Stimulated activated CD8-positive, alpha-beta memory T cell treated with anti-CD3 and anti-CD28 coated beads, Interleukin-12 subunit alpha, Interleukin-12 subunit beta, amount 100 ng/mL, for 4 hours (primary cell): Measurements from ENCODE around the gene TRIM33.
"Not testable (repeated sequence)": the region's sequence is repeated elsewhere in the genome, so short reads cannot be mapped to it uniquely, and the experiment has no call there.

Experiments
- DNase-seq: peaks from one replicate; pipeline ENCODE4 v3.0.0-alpha.2; 2020; ENCODE audit warnings: low read depth

TRIM33 gene

DNA sequence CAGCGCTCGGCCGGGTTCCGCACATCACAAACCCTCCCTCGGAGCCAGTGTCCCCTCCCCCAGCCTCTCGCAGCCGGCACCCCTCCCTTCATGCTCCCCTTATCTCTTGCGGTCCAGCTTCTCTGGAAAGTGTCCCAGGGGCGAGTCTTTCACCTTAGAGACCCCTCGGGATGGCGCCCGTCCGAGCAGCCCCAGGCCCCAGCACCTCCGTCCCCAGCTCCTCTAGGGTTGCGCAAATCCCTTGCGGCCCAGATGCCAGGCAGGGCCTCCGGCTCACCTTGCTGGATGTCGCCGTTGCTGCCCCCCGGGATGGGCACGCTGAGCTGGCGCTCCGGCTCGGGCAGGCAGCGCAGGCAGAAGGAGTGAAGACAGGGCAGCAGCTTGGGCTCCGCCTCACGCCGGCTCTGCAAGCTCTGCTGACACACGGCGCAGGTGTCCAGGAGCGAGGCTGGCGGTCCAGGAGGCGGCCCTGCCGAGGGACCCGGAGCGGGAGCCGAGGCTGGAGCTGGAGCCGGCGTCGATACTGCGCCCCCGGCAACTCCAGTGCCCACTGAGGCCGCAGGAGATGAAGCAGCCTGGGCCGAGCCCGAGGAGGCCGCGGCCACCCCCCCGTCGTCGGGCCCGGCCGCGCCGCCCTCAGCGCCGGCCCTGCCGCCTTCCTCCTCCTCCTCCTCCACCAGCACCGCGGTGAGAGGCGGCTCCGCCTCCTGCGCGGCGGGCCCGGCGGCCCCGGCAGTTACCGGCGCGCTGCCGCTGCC is 550 bp downstream of the TRIM33 start:
- peak; percentile 4 for DNase-seq

DNA sequence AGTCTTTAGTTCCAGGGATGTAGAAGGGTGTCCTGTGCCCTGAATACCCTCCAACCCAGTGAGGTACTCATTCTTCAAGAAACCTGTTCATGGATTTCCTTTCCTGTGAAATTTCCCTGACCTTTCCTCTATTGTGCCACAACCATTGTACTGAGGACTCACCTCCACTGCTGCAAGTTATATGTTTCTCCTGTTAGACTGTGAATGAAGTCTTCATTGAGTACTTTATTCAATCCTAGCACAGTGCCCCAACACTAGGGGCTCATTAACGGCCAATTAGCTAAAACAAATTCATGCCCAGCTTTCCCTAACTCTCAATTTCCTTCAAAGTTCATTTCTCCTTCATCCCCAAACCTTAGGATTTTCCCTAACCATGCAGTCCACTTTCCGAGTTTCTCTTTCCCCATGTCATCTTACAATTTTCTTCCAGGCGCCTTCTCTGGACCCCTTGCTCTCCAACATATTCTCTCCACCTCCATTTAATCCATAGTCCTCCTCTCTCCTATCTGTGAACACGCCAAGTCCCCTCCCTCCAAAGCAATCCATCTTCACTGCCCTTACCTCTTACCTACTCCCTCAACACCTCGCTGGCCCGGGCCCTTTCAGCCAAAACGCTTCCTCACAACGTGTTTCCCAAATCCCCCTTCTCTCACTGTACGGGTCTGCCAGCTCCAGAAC is 1.3 kb downstream of the TRIM33 start:
- no peak for DNase-seq

DNA sequence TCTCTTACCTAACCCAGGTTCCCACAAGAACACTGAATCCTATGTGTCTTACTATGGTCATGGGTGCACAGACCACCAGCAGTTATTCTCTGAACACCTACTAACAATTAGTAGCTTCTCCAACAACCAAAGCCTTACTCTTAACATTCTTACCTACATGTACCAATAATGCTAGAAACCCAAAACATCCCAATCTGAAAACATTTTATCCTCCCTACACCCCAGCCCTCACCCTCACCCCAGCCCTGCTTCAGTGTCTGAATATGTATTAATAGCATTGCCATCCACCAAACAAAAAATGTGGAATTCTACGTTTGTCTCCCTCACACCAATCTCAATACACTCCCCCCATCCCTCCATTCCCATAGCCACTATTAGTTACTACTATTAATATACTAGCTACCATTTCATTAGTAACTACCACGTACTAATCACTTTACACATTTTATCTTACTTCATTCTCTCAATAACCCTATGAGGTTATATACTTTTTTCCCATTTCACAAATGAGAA is 2.6 kb downstream of the TRIM33 start:
- DNase-seq = no peak

DNA sequence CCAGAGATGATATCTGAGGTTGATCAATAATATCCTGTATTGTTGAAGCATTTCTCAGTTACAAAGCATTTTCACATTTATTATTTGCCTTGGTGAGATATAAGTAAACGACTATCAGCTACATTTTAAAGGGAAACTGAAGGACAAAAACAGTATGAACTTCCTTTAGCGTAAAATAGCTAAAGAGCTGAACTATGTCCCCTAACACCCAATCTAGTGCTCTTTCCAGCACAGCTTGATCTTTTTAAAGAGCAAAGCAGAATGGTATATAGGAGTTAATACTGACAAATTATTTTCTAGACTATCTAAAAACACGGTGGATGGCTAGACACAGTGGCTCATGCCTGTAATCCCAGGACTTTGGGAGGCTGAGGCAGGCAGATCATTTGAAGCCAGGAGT is 3.5 kb downstream of the TRIM33 start:
- no peak for DNase-seq

DNA sequence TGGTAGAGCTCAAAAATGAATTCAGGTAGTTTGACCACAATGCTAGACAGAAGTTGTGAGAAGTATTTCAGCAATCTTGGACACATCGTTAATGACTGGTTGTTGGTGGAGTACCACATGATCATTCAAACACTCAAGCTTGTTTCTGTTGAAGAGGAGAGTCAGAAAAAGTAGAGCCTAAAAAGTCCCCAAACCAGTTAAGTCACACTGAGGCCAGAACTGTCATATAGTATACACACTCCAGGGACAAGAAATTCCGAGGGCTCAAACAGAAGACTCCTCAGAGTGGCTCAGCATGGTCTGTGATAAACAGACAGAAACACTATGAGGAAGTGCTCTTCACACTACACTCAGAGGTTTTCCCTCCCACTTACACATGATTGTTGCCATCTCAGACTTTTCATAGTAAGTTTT is 5.8 kb downstream of the TRIM33 start:
- no peak for DNase-seq

DNA sequence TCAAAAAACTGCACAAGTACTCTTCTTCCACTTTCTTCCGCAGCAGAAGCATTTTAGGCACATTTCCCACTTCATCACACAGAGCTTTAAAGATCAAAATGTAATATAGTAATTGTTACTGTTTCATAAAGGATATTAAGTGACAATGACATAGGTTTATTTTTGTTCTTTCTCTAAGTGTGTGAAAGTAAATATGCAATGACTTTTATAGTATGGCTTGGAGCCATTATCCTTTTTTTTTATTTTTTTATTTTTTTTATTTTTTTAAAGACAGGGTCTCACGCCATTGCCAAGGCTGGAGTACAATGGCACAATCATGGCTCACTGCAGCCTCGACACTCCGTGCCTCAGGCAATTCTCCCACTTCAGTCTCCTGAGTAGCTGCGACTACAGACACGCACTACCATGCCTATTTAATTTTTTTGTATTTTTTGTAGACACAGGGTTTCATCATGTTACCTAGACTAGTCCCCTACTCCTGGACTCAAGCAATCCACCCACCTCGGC is 7.0 kb downstream of the TRIM33 start:
- DNase-seq = no peak

DNA sequence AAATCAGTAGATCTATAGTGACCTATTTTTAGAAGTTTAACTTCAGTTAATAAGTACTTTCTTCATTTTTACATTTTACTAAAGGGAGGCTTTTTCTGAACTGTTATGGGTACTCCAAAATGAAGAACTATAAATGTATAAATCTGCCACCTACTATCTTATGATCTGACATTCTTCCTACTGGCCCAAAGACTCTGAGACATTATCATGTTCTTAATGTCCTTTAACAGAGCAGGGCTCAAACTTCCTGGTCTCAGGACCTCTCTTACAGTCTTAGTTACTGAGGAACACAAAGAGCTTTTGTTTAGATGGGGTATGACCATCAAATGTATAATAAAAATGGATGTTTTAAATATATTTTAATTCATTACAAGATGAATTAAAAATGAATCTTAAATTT is 8.9 kb downstream of the TRIM33 start:
- DNase-seq = no peak

DNA sequence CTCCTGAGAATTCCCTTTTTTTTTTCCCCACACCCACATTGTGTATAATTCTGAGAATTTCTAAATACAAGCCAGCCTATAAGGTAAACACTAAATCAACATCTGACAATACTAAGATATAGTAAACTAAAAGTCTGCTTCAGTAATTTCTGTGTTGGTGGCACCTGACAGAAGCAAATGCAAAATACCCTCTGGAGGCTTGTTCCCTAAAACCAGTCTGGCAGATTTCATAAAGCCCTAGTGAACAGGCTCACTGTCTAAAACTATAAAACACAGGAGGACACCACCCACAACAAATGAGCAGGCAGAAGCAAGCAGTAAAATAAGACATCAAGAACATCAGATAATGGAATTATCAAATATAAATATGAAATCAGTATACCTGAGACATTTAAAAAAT is 11.5 kb downstream of the TRIM33 start:
- DNase-seq = no peak

DNA sequence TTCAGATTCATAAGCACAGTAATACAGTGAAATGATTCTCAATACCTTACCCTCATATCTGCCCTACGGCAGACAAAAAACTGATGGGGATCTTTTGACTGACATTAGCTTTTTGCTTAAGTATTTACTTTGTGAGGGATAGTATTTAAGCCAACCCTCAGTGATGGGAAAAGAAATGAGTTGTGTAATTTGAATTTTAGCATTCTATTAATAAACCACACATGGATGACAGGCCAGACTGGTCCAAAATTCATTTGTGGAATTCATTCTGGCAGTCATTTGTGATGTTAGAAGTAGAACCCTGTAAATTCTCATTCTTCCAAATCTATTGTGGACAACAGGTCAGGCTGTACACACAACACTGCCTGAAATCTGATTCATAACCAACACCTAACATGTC is 14.9 kb downstream of the TRIM33 start:
- DNase-seq = no peak

DNA sequence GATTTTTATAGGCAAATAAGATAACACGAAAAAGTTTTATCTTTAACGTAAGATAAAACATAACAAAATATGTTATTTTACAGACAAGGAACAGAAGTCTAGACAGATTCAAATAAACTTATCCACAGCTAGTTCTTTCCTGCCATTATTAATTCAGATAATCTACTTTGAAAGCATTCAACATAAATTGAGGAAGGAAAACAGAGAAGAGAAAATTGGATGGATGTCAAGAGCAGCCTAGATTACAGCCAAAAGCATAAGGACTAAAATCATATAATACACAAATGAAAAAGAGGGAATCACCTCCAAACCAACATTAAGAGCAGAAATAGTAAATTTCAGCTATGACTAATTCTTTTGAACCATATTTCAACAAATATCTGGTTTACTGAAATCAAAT is 15.5 kb downstream of the TRIM33 start:
- DNase-seq = no peak

DNA sequence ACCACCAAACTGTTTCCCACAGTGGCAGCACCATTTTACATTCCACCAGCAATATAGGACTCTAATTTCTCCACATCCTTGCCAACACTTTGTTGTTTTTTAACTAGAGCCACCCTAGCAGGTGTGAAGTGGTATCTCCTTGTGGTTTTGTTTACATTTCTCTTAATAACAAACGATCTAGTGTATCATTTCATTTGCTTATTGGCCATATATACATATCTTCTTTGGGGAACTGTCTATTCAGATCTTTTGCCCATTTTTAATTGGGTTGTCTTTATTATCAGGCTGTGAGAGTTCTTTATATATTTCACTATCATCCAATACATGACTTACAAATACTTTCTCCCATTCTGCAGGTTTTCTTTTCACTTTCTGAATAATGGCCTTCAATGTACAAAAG is 18.0 kb downstream of the TRIM33 start:
- no peak for DNase-seq

DNA sequence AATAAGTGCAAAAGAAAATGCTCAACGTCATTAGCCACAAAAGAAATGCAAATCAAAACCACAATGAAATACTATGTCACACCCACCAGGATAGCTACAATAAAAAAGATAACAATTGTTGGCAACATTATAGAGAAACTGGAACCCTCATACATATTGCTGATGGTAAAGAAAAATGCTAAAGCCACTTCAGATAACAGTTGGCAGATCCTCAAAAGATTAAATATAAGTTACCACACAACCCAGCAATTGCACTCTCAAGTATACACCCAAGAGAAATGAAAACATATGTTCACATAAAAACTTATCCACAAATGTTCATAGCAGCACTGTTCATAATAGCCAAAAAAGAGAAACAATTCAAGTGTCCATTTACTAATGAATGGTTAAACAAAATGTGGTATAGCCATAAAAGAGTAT is 20.7 kb downstream of the TRIM33 start:
- DNase-seq = no peak

DNA sequence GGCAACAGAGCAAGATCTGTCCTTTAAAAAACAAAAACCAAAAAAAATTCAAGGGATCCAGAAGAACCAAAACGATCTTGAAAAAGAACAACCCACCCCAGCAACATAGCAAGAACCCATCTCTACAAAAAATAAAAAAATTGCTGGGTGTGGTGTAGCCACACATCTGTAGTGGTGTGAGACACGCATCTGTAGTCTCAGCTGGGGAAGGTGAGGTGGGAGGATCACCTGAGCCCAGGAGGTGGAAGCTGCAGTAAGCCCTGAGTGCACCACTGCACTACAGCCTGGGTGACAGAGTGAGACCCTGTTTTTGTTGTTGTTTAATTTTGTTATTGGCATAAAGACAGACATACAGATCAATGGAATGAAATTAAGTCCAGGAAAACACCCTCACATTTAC is 22.3 kb downstream of the TRIM33 start:
- no peak for DNase-seq

DNA sequence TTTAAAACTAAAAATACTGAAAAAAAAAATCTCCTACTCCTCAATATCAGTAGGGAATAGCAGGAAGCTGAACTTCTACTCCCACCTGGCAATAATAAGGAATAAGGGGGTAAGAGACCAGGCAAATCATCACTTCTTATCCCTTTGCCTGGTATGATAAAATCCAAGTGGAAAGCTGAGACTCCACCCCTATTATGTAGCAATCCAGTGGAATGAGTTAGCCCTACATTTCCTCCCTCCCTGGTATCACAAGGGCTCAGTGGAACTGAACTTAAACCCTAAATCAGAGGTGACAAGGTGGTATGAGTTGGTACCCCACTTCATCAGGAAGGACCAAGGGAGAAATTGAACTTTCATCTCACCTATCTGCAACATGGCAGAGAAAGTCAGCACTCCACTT is 25.7 kb downstream of the TRIM33 start:
- DNase-seq = no peak

DNA sequence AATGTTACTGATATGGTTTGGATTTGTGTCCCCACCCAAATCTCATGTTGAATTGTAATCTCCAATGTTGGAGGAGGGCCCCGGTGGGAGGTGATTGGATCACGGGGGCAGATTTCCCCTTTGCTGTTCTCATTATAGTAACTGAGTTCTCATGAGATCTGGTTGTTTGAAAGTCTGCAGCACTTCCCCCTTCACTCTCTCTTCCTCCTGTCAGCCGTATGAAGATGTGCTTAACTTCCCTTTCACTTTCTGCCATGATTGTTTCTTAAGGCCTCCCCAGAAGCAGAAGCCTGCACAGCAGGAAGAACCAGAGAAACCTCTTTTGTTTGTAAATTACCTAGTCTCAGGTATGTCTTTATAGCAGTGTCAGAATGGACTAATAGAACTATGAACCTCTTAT is 28.4 kb downstream of the TRIM33 start:
- DNase-seq = no peak

DNA sequence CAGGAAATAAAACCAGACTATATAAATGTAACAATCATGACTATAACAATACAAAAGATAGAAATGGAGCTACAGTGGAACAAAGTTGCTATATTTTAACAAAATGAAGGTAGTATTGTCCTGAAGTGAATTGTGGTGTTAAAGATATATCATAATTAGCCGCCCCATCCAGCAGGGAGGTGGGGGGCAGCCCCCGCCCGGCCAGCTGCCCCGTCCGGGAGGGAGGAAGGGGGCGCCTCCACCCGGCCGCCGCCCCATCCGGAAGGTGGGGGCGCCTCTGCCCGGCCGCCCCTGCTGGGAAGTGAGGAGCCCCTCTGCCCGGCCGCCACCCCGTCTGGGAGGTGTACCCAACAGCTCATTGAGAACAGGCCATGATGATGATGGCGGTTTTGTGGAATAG is 31.4 kb downstream of the TRIM33 start:
- not testable (repeated sequence) for DNase-seq

DNA sequence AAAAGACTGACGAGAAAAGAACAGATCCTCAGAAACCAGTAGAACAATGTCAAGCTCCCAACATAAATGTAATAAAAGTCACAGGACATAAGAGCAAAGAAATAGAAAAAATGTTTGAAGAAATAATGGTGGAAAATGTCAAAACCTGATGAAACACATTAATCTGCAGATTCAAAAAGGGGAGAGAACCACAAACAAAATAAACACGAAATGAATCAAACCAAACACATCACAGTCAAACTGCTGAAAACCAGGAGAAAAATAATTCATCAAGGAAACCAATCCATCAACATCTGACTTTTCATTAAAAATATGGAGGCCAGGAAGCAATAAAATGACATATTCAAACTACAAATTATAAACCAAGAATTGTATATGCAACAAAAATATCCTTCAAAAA is 31.9 kb downstream of the TRIM33 start:
- DNase-seq = no peak

DNA sequence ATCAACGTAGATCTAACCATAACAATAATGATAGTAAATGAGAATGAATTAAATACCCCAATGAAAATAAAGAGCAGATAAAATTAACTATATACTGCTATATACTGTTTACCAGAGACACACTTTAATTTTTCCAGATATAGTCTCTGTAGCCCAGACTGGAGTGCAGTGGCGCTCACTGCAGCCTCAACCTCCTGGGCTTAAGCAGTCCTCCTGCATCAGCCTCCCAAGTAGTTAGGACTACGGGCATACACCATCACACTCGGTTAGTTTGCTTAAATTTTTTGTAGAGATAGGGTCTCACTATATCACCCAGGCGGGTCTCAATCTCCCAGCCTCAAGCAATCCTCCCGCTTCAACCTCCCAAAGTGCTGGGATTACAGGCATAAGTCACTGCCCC is 37.2 kb downstream of the TRIM33 start:
- no peak for DNase-seq

DNA sequence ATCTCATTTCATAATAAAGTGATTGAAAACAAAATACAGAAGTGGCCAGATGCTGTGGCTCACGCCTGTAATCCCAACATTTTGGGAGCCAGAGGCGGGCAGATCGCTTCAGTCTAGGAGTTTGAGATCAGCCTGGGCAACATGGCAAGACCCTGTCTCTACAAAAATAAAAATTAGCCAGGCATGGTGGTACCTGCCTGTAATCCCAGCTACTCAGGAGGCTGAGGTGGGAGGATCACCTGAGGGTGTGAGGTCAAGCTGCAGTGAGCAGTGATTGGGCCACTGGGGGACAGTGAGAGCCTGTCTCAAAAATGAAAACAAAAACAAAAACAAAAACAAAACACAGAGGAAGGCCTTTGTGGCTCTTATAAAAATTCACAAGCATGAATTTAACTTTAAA is 38.6 kb downstream of the TRIM33 start:
- DNase-seq = no peak

DNA sequence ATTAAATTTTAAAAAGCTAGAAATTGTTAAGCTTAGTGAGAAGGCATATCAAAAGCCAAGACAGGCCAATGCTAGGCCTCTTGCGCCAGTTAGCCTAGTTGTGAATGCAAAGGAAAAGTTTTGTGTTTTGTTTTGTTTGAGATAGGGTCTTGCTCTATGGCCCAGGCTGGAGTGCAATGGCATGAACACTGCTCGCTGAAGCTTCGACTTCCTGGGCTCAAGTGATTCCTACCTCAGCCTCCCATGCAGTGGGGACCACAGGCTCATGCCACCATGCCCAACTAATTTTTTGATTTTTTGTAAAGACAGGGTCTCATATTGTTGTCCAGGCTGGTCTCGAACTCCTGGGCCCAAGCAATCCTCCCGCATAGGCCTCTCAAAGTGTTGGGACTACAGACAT is 40.3 kb downstream of the TRIM33 start:
- no peak for DNase-seq

DNA sequence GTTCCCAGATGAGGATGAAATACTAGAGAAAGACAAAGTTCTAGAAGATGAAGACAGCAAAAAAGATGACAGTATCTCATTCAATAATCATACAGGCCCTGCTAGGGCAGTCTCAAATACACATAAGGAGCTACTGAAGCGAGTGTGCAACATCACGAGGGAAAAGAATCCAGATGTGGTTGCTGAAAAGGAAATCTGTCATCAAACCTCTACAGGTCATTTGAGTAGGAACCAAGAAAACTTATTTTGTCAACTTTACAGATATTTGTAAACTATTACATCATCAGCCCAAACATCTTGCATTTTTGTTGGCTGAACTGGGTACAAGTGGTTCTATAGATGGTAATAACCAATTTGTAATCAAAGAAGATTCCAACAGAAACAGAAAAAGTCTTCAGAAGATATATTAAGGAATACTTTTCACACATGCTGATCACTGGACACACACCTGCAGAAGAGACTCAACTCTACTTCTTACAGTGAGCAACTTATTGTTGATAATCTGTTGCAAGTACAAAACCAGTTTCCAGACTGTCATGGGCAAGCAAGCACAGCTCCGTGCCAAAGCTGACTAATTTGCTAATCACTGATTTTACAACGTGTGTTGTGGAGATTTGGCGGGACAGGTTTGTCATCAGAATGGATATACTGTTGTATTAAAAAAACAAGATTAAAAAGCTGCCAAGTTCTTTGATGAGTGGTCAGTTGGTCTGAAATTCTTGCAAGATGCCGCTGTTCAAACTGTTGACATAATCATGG is 42.1 kb downstream of the TRIM33 start:
- DNase-seq = no peak

DNA sequence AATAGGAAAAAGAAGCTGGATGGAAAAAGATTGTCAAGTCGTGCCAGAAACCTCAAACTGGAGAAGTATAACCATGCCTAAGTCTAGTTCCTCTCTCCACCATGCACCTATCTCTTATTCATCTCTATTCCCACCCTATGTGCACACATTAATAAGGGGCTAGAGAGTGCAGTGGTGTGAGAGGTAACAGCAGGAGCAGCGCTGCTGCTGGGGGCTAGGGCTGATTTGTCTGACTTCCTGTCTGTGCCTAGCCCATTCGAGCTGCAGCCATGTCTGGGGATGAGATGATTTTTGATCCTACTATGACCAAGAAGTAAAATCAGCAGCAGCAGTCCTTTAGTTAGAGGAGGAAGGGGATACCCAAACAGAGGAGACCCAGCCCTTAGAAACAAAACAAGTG is 43.0 kb downstream of the TRIM33 start:
- no peak for DNase-seq

DNA sequence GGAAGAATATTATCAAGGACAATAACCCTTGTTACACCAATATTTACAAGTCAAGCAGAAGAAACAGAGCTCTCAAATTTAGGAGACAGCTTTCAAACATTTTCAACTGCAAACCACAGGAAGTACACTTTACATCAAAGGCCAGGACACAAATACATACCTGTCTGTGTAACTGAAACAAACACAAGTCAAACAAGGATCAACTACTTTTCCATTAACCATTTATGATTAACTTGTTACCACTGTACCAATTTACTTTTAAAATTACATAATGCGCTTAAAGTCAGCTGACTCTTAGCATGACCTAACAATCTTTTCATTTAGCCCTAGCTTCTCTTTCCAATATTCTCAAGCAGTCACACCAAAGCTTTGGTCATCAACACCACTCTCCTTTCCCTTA is 43.5 kb downstream of the TRIM33 start:
- DNase-seq = no peak
